GM10248 (cell line): ENCODE data around the gene ARHGAP25.
A peak's percentile ranks its signal among the peaks of the same experiment; 100 is the strongest.

ENCODE experiments used
- CTCF ChIA-PET: fragments of 300-600 bp; sonication (Branson Sonifier 250); formaldehyde crosslinking; extraction: SDS; loops from one replicate; lab custom pipeline; 2021; ENCODE audit warnings: antibody characterized with exemption; lab: Yijun Ruan, JAX
- POLR2A ChIA-PET: fragments of 350-650 bp; sonication (Branson Sonifier 250); formaldehyde crosslinking; extraction: SDS; loops from one replicate; lab custom pipeline; 2020; ENCODE audit warnings: antibody characterized with exemption; lab: Yijun Ruan, JAX
- DNase-seq: peaks from one replicate; pipeline ENCODE4 v3.0.0; 2012; ENCODE audit errors: extremely low spot score
- CTCF ChIP-seq: IDR thresholded peaks from 2 replicates; pipeline ENCODE4 v1.5.1; 2012; ENCODE audit warnings: mild to moderate bottlenecking, low read depth; ENCODE audit errors: extremely low read depth, missing control alignments, control extremely low read depth

Gene ARHGAP25

GRCh38 chr2:68734688-68735525, at the start of gene ARHGAP25:
Gene ARHGAP25, plus strand, starts transcription at chr2:68734811. Its CDS starts 389 bp downstream, at chr2:68735200.
- POLR2A ChIA-PET: no interaction called here
- DNase-seq: peak; percentile 44

GRCh38 chr2:68686178-68686577, 48.4 kb upstream of the ARHGAP25 start:
- no peak for TF ChIP-seq CTCF
- no peak for DNase-seq
- POLR2A ChIA-PET: no interaction called here
- CTCF ChIA-PET: no interaction called here

More at GRCh38 chr2:68734688-68735525, at the start of gene ARHGAP25:
- TF ChIP-seq CTCF: peak; percentile 17
- CTCF ChIA-PET: interaction anchor here (1.1 to 4.4 kb wide), 11 partner anchors 10 to 271 kb away, joined by 3 to 38 read pairs (median 5); no protein-coding TSS in a partner anchor

- DNase-seq: no peak
- ChIA-PET POLR2A (no interaction called here), CTCF (no interaction called here)
- TF ChIP-seq CTCF: no peak
Measured at GRCh38 chr2:68687018-68687417, 47.6 kb upstream of the ARHGAP25 start.

GRCh38 chr2:68689553-68690537, 44.8 kb upstream of the ARHGAP25 start:
- ChIA-PET CTCF (interaction anchor here (0.8 to 5.5 kb wide), 10 partner anchors 12 to 235 kb away, joined by 3 to 54 read pairs (median 4); no protein-coding TSS in a partner anchor), POLR2A (no interaction called here)
- TF ChIP-seq CTCF: no peak
- DNase-seq: peak; percentile 68

GRCh38 chr2:68690851-68691250, 43.8 kb upstream of the ARHGAP25 start:
- DNase-seq: no peak
- TF ChIP-seq CTCF: no peak
- CTCF ChIA-PET: interaction anchor here (0.8 to 5.5 kb wide), 9 partner anchors 12 to 234 kb away, joined by 3 to 54 read pairs (median 3); no protein-coding TSS in a partner anchor
- POLR2A ChIA-PET: no interaction called here

GRCh38 chr2:68692511-68692910, 42.1 kb upstream of the ARHGAP25 start:
- ChIA-PET CTCF (interaction anchor here (1.4 to 5.5 kb wide), 6 partner anchors 17 to 233 kb away, joined by 4 to 54 read pairs (median 11); no protein-coding TSS in a partner anchor), POLR2A (no interaction called here)
- no peak for TF ChIP-seq CTCF
- no peak for DNase-seq
